Subcutaneous adipose tissue (tissue), 4 donors: ENCODE measurements around the gene COPS3. TPM values are rescaled to one million over a fixed set of nuclear protein-coding genes. Genes with fewer than 3 reads are reported as not detected.

Experiments
- CTCF ChIP-seq: fragments of 450-650 bp; IDR thresholded peaks from one replicate; pipeline ENCODE4 v1.5.1; 2016; ENCODE audit warnings: low read depth, mild to moderate bottlenecking, control low read depth, antibody characterized with exemption, moderate library complexity
- total RNA-seq, 4 donors: library from RNA; depleted of rRNA; stranded (reverse); fragments of >200 nt; gene quantifications; one replicate each; pipeline ENCODE4 v1.1.0, GENCODE V29; 2016

COPS3 gene
- total RNA-seq, 4 donors from 2014 or later: 43.6 to 63.8 (median 51.7) TPM

GRCh38 chr17:17201907-17202306 lies 79.1 kb downstream of the COPS3 start:
- TF ChIP-seq CTCF: no peak

GRCh38 chr17:17201271-17201670 lies 79.8 kb downstream of the COPS3 start:
- no peak for TF ChIP-seq CTCF

GRCh38 chr17:17200831-17201230 lies 80.2 kb downstream of the COPS3 start:
- no peak for TF ChIP-seq CTCF

- no peak for TF ChIP-seq CTCF
Measured at GRCh38 chr17:17200311-17200710, 80.7 kb downstream of the COPS3 start.

DNA sequence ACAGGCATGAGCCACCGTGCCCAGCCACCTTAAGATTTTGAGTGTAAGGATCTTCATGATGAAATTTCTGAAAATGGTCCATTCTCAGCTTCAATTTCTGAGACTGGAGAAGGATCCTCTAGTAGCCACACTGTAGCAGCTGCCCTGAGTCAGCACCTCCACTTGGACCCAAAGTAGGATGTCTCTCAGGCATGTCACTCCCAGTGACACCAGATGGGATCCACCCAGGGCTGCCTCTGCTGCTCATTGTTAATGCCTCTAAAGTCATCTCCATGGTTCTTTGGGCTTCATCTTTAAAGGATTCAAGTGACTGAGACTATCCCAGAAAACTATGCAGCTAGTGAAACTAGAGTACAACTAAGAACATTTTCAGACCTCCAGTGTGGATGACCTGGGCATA lies 82.8 kb downstream of the COPS3 start:
- TF ChIP-seq CTCF: no peak

DNA sequence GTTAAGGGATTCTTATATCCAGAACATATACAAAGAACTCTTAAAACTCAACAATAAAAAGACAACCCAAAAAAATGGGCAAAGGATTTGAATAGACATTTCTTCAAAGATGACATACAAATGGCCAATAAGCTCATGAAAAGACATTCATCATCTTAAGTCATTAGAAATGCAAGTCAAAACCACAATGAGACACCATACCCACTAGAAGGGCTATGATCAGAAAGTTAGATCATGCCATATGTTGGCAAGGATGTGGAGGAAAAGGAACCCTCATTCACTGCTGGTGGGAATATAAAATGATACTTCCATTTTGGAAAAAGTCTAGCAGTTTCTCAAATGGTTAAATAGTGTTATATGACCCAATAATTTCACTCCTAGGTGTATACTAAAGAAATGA lies 84.3 kb downstream of the COPS3 start:
- TF ChIP-seq CTCF: no peak

Other genes starting within 250 kb of the COPS3 start
- gene MPRIP, start 238.8 kb downstream of the COPS3 start, total RNA-seq: 100 to 1,000 TPM in 2 of 4 donors, 10 to 100 TPM in 2; 68.7 to 168 (median 99.7) TPM
- 10 to 100 TPM in 1 of 4 donors, 1 to 10 TPM in 3; 3.4 to 18.1 (median 3.7) TPM for gene PLD6, start 74.9 kb downstream of the COPS3 start, total RNA-seq
- gene FLCN, start 44.1 kb downstream of the COPS3 start, total RNA-seq: 100 to 1,000 TPM in 1 of 4 donors, 10 to 100 TPM in 3; 25.4 to 123 (median 69.6) TPM
- gene NT5M, start 22.1 kb upstream of the COPS3 start, total RNA-seq: 1 to 10 TPM; 2.1 to 2.6 (median 2.4) TPM
- 10 to 100 TPM in 3 of 4 donors, 1 to 10 TPM in 1; 6.5 to 16.6 (median 13.5) TPM for gene MED9, start 195.8 kb upstream of the COPS3 start, total RNA-seq
- gene RASD1, start 215.1 kb upstream of the COPS3 start, total RNA-seq: 100 to 1,000 TPM; 140 to 294 (median 198) TPM